HEK293 (cell line): Measurements from ENCODE around the gene VAPA.

Source experiments
- CTCF ChIA-PET: fragments of 350-600 bp; formaldehyde crosslinking; extraction: SDS; loops from one replicate; lab custom pipeline; 2021; ENCODE audit warnings: antibody characterized with exemption; lab: Yijun Ruan, JAX
- POLR2A ChIA-PET: fragments of 300-600 bp; formaldehyde crosslinking; extraction: SDS; loops from one replicate; lab custom pipeline; 2020; ENCODE audit warnings: antibody characterized with exemption, inconsistent platforms; lab: Yijun Ruan, JAX
- H3K27ac ChIP-seq: fragments of 200-500 bp; sonication (Bioruptor generic); 2 replicates; pipeline ENCODE4 v1.5.1; 2014; ENCODE audit warnings: low read depth, low read length, control low read depth, inconsistent platforms; ENCODE audit errors: extremely low read depth
- H3K36me3 ChIP-seq, 2 experiments: fragments of 200-500 bp in 1 of 2; sonication (Bioruptor generic) in 1 of 2; 1 replicate in 1 of 2; 2 replicates in 1 of 2; pipeline ENCODE4 v1.5.1; 2014 to 2017; ENCODE audit warnings: inconsistent platforms in 2 of 2, low read length in 2 of 2; ENCODE audit not compliant: control insufficient read depth in 2 of 2, insufficient read depth in 1 of 2
- H3K4me1 ChIP-seq: fragments of 200-500 bp; sonication (Bioruptor generic); 2 replicates; pipeline ENCODE4 v1.5.1; 2014; ENCODE audit warnings: mild to moderate bottlenecking, low read length, inconsistent platforms; ENCODE audit not compliant: control insufficient read depth, insufficient read depth
- H3K4me3 ChIP-seq: 2 replicates; pipeline ENCODE4 v1.5.1; 2011; ENCODE audit warnings: low read depth, mild to moderate bottlenecking, control low read depth, low read length, moderate library complexity
- H3K9me3 ChIP-seq: fragments of 200-500 bp; sonication (Bioruptor generic); 2 replicates; pipeline ENCODE4 v1.5.1; 2014; ENCODE audit warnings: low read depth, low read length, inconsistent platforms; ENCODE audit not compliant: control insufficient read depth, insufficient read depth
- KLF10 ChIP-seq: fragments of 450-650 bp; IDR thresholded peaks from 2 replicates; pipeline ENCODE4 v1.5.1; 2018; ENCODE audit warnings: missing biosample characterization, mild to moderate bottlenecking, missing genetic modification characterization
- PRDM1 ChIP-seq: fragments of 450-650 bp; formaldehyde crosslinking; IDR thresholded peaks from 2 replicates; pipeline ENCODE4; 2016; ENCODE audit warnings: missing biosample characterization, missing genetic modification characterization
- PRDM6 ChIP-seq: fragments of 450-650 bp; formaldehyde crosslinking; IDR thresholded peaks from 2 replicates; pipeline ENCODE4 v1.5.1; 2017; ENCODE audit warnings: missing biosample characterization, missing genetic modification characterization
- SCRT2 ChIP-seq: fragments of 450-650 bp; formaldehyde crosslinking; IDR thresholded peaks from 2 replicates; pipeline ENCODE4 v1.5.1; 2016; ENCODE audit warnings: missing biosample characterization, missing genetic modification characterization
- ZFP37 ChIP-seq: fragments of 450-650 bp; formaldehyde crosslinking; IDR thresholded peaks from 2 replicates; pipeline ENCODE4 v1.5.1; 2016; ENCODE audit warnings: missing biosample characterization, missing genetic modification characterization
- ZFP41 ChIP-seq: fragments of 450-650 bp; formaldehyde crosslinking; IDR thresholded peaks from 2 replicates; pipeline ENCODE4 v1.5.1; 2016; ENCODE audit warnings: missing biosample characterization, missing genetic modification characterization, borderline replicate concordance
- ZNF114 ChIP-seq: fragments of 450-650 bp; formaldehyde crosslinking; IDR thresholded peaks from 2 replicates; pipeline ENCODE4 v1.5.0; 2017; ENCODE audit warnings: missing biosample characterization, missing genetic modification characterization
- ZNF211 ChIP-seq: fragments of 450-650 bp; formaldehyde crosslinking; IDR thresholded peaks from 2 replicates; pipeline ENCODE4 v1.5.1; 2016; ENCODE audit warnings: low read depth, missing biosample characterization, missing genetic modification characterization
- ZNF311 ChIP-seq: fragments of 450-650 bp; formaldehyde crosslinking; IDR thresholded peaks from 2 replicates; pipeline ENCODE4 v1.5.1; 2017; ENCODE audit warnings: missing biosample characterization, missing genetic modification characterization, borderline replicate concordance
- ZNF341 ChIP-seq: fragments of 450-650 bp; formaldehyde crosslinking; IDR thresholded peaks from 2 replicates; pipeline ENCODE4; 2016; ENCODE audit warnings: low read depth, missing biosample characterization, missing genetic modification characterization
- ZNF501 ChIP-seq: fragments of 450-650 bp; formaldehyde crosslinking; IDR thresholded peaks from 2 replicates; pipeline ENCODE4 v1.5.1; 2016; ENCODE audit warnings: missing biosample characterization, missing genetic modification characterization
- ZNF530 ChIP-seq: fragments of 450-650 bp; formaldehyde crosslinking; IDR thresholded peaks from 2 replicates; pipeline ENCODE4 v1.5.1; 2016; ENCODE audit warnings: low read depth, missing biosample characterization, missing genetic modification characterization
- ZNF560 ChIP-seq: fragments of 450-650 bp; formaldehyde crosslinking; IDR thresholded peaks from 2 replicates; pipeline ENCODE4 v1.5.1; 2017; ENCODE audit warnings: missing biosample characterization, missing genetic modification characterization, borderline replicate concordance
- ZNF658 ChIP-seq: fragments of 450-650 bp; formaldehyde crosslinking; IDR thresholded peaks from 2 replicates; pipeline ENCODE4; 2016; ENCODE audit warnings: missing biosample characterization, missing genetic modification characterization
- ZNF707 ChIP-seq: fragments of 450-650 bp; formaldehyde crosslinking; IDR thresholded peaks from 2 replicates; pipeline ENCODE4 v1.5.1; 2016; ENCODE audit warnings: missing biosample characterization, missing genetic modification characterization
- ZNF776 ChIP-seq: fragments of 450-650 bp; formaldehyde crosslinking; IDR thresholded peaks from 2 replicates; pipeline ENCODE4 v1.5.0; 2017; ENCODE audit warnings: missing biosample characterization, missing genetic modification characterization, borderline replicate concordance
- ZNF830 ChIP-seq: fragments of 450-650 bp; IDR thresholded peaks from 2 replicates; pipeline ENCODE4 v1.5.0; 2018; ENCODE audit warnings: missing biosample characterization, missing genetic modification characterization, low read depth, mild to moderate bottlenecking, moderate library complexity
- TF ChIP-seq, protein P1 (sequence below): fragments of 450-650 bp; formaldehyde crosslinking; IDR thresholded peaks from 2 replicates; pipeline ENCODE4 v1.5.1; 2016; ENCODE audit warnings: missing biosample characterization, missing genetic modification characterization

Gene VAPA

DNA sequence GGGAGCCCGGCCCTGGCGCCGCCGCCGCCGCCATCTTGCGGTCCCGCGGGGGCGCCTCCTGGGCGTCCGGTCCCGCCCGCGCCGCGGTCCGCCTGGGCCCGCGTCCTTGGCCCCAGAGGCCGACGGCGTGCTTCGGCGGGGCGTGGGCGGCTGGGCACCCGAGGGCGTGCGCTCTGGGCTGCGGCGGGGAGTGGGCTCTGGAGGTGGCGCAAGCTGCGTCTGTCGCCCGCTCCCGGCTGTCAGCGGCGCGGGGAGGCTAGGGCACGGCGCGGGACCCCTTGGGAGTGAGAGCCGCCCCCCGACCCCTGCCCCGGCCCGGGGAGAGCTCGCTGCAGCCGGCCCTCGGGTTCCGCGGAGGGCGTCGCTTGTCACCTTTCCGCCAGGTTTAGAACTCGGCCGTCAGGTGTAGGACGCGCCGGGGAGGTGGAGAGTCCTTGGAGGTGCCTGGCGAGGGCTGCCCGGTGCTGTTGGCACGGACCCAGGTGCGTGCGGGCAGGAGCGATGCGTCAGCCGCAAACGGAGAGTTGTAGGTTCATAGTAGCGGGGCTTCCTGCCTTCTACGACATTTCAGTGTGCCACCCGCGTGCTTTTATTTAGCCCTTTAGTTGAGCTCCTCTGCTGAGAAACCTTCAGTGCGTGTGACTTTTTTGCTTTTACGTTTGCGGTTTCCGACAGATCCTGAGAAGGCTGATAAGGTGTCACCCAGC lies 921 bp downstream of the VAPA start (continued):
- TF ChIP-seq ZNF658 (tag by site-specific recombination), result no peak
- no peak for TF ChIP-seq KLF10
- TF ChIP-seq ZNF707, result no peak
- TF ChIP-seq ZNF211, result no peak

DNA sequence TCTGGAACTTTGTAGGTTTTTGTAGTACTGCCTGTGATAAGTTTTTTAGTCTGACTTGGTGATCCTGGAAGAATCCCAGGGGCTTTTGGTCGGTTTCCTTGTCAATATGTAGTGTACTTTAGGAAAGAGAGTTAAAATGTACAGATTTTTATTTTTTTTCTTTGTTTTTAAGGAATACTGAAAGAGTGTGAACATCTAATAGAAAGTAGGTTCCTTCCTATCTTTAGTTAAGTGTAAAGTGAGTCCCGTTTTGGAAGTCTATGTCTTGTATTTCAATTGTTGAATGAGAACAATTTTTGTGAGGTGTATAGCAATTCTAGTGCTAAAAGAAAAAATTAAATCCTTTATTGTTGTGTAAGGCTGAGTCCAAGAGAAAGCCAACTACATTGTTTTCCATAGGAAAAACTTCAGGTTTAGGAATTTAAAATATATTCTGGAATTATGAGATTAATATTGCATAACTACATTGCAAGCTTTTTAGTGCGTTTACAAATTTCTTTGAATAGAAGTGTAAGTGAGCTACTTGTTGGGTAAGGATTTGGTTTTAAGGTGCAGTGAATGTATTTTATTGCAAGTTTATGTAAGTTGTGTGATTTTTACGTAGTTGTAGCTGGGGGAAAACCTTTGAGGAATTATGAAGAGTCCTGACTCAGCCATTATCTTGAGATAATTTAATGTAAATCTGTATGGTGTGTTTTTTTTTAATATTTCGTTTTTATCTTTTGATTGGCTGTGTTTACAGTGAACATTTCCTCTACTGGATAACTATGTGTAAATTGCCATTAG lies 1.7 kb downstream of the VAPA start:
- POLR2A ChIA-PET, result interaction anchor here (0.9 to 2.7 kb wide), 4 partner anchors 8 to 87 kb away, joined by 3 to 22 read pairs (median 4); no protein-coding TSS in a partner anchor
- H3K4me3 ChIP-seq, result peak overlapping the region; percentile 86
- CTCF ChIA-PET, result interaction anchor here (0.7 kb wide), 3 partner anchors 11 to 35 kb away, joined by 3 to 4 read pairs (median 3); no protein-coding TSS in a partner anchor
- TF ChIP-seq SCRT2 (0 out of 2 replicates have a peak, but pooled peaks have one; percentile 12), ZFP37 (tag by site-specific recombination) (0 out of 2 replicates have a peak, but pooled peaks have one; percentile 14), ZNF114 (tag by site-specific recombination) (no peak), ZNF830 (tag by site-specific recombination) (no peak), ZNF501 (tag by site-specific recombination) (0 out of 2 replicates have a peak, but pooled peaks have one; percentile 9), PRDM6 (tag by site-specific recombination) (peak; percentile 72)
- peaks cover 23% of the 10 kb centered on the region for H3K4me1 ChIP-seq
- peak overlapping the region; percentile 96 for H3K27ac ChIP-seq
- no peaks in the 10 kb centered on the region for H3K9me3 ChIP-seq
- no peaks in the 10 kb centered on the region for H3K36me3 ChIP-seq

GRCh38 chr18:9916077-9916639 lies 2.3 kb downstream of the VAPA start:
- H3K9me3 ChIP-seq, result no peaks in the 10 kb centered on the region
- TF ChIP-seq, protein P1, sequence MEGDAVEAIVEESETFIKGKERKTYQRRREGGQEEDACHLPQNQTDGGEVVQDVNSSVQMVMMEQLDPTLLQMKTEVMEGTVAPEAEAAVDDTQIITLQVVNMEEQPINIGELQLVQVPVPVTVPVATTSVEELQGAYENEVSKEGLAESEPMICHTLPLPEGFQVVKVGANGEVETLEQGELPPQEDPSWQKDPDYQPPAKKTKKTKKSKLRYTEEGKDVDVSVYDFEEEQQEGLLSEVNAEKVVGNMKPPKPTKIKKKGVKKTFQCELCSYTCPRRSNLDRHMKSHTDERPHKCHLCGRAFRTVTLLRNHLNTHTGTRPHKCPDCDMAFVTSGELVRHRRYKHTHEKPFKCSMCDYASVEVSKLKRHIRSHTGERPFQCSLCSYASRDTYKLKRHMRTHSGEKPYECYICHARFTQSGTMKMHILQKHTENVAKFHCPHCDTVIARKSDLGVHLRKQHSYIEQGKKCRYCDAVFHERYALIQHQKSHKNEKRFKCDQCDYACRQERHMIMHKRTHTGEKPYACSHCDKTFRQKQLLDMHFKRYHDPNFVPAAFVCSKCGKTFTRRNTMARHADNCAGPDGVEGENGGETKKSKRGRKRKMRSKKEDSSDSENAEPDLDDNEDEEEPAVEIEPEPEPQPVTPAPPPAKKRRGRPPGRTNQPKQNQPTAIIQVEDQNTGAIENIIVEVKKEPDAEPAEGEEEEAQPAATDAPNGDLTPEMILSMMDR (tag by site-specific recombination), result no peak
- no peak for TF ChIP-seq ZNF530 (tag by site-specific recombination)
- TF ChIP-seq PRDM1 (tag by site-specific recombination), result peak; percentile 76
- no peak for TF ChIP-seq ZFP41 (tag by site-specific recombination)
- TF ChIP-seq ZNF776 (tag by site-specific recombination), result no peak
- TF ChIP-seq PRDM6 (tag by site-specific recombination), result peak; percentile 8
- TF ChIP-seq ZNF560, result no peak
- no peak for TF ChIP-seq ZNF341 (tag by site-specific recombination)
- TF ChIP-seq ZNF311 (tag by site-specific recombination), result no peak
- CTCF ChIA-PET, result no interaction called here
- peak overlapping the region; percentile 86 for H3K4me3 ChIP-seq
- no peak overlapping the region for H3K27ac ChIP-seq
- H3K4me1 ChIP-seq, result peaks cover 23% of the 10 kb centered on the region
- H3K36me3 ChIP-seq, result no peaks in the 10 kb centered on the region
- POLR2A ChIA-PET, result no interaction called here
